HFFc6 (cell line): ENCODE results near the gene EIF5B. TPM values are rescaled to one million over a fixed set of nuclear protein-coding genes. Genes with fewer than 3 reads are reported as not detected.

Experiments used
- DNase-seq: peaks from one replicate; pipeline ENCODE4 v3.0.0-alpha.2; 2018
- H3K27ac Mint-ChIP-seq: 2 replicates; pipeline ENCODE4 v1.8.0; 2020; ENCODE audit warnings: mild to moderate bottlenecking, mixed read lengths
- H3K27me3 Mint-ChIP-seq: 2 replicates; pipeline ENCODE4 v1.8.0; 2021; ENCODE audit warnings: mild to moderate bottlenecking, moderate library complexity, mixed read lengths; ENCODE audit not compliant: insufficient read depth
- H3K36me3 Mint-ChIP-seq: 2 replicates; pipeline ENCODE4 v1.8.0; 2021; ENCODE audit warnings: low read depth, mixed read lengths
- H3K4me1 Mint-ChIP-seq: 2 replicates; pipeline ENCODE4 v1.8.0; 2020; ENCODE audit warnings: low read depth, mixed read lengths
- H3K4me3 Mint-ChIP-seq: 2 replicates; pipeline ENCODE4 v1.8.0; 2020; ENCODE audit warnings: mild to moderate bottlenecking, moderate library complexity, mixed read lengths
- H3K9me3 Mint-ChIP-seq: 2 replicates; pipeline ENCODE4 v1.8.0; 2020; ENCODE audit warnings: mild to moderate bottlenecking, mixed read lengths
- CTCF ChIP-seq: fragments of 200-600 bp; sonication (generic); IDR thresholded peaks from 2 replicates; pipeline ENCODE4 v1.5.0; 2021; ENCODE audit warnings: antibody characterized with exemption, mild to moderate bottlenecking
- total RNA-seq, 6 experiments: library from RNA; stranded (reverse); fragmentation: NEBNext Ultra II Directional; extraction: Animal tissue kit (Norgen Biotek cat#: 25700); gene quantifications; 2 replicates in 1 of 6; 3 replicates in 5 of 6; pipeline ENCODE4 v1.2.3, GENCODE V29; 2021

The EIF5B gene
- total RNA-seq, 6 experiments from 2014 or later, result 43.9 to 51.1 (median 47.8) TPM

DNA sequence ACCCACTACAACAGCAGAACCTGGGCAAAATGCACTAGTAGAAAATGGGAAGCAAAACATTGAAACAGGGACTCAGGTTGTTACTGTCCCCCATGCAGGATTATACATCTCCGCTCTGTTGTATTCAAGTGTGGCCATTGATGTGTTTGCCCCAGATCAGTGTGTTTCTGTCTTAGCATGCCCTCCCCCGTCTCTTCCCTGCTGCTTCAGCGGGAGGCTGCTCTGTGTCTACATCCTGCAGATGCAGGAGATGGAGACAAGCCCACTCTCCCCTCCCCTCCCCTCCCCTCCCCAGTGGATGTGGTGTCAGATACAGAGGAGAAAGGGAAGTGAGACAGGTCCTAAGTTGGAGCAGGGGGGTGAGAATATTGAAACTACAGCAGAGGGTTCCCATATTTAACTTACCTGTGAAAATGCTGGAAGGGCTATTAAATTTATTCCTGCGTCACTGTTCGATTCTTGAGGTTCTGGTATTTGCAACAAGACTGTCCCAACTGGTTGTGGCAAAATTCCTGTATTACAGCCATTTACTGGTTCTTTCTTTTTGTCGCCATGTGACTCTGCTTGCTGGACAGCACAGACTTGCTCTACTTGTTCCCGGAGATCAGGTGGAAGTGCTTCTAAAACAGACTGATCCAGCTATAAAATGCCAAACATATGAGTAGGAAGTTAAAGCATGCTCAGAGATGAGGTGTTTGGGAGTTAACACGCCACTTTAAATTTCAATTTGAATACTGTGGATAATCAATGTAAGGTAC, 67.0 kb downstream of the EIF5B start:
- Mint-ChIP-seq H3K27me3 (peaks cover 1% of the 10 kb centered on the region; the same call in 1 of the 2 replicates), H3K9me3 (no peaks in the 10 kb centered on the region), H3K4me3 (0 out of 2 replicates have a peak overlapping the region, but pooled peaks have one; percentile 14), H3K27ac (peak overlapping the region; percentile 49), H3K36me3 (peaks cover 39% of the 10 kb centered on the region), H3K4me1 (peaks cover 35% of the 10 kb centered on the region)
- TF ChIP-seq CTCF, result no peak
- no peak for DNase-seq

- Mint-ChIP-seq H3K4me3 (no peak overlapping the region; the same call in 1 of the 2 replicates), H3K9me3 (no peaks in the 10 kb centered on the region)
Measured at GRCh38 chr2:99404797-99405669, 67.8 kb downstream of the EIF5B start.

GRCh38 chr2:99406137-99406536, 68.9 kb downstream of the EIF5B start:
- Mint-ChIP-seq H3K27me3 (peaks cover 1% of the 10 kb centered on the region; the same call in 1 of the 2 replicates), H3K9me3 (no peaks in the 10 kb centered on the region), H3K4me3 (no peak overlapping the region), H3K36me3 (peaks cover 38% of the 10 kb centered on the region), H3K27ac (no peak overlapping the region), H3K4me1 (peaks cover 25% of the 10 kb centered on the region)
- TF ChIP-seq CTCF, result no peak
- DNase-seq, result no peak

More at GRCh38 chr2:99404797-99405669, 67.8 kb downstream of the EIF5B start:
- peaks cover 33% of the 10 kb centered on the region for H3K36me3 Mint-ChIP-seq
- no peak for TF ChIP-seq CTCF
- peaks cover 1% of the 10 kb centered on the region; the same call in 1 of the 2 replicates for H3K27me3 Mint-ChIP-seq
- peak overlapping the region; percentile 49; the same call in 1 of the 2 replicates for H3K27ac Mint-ChIP-seq
- peaks cover 27% of the 10 kb centered on the region for H3K4me1 Mint-ChIP-seq
- no peak for DNase-seq

- no peaks in the 10 kb centered on the region for H3K27me3 Mint-ChIP-seq
- H3K27ac Mint-ChIP-seq, result no peak overlapping the region
- no peaks in the 10 kb centered on the region for H3K4me1 Mint-ChIP-seq
- no peak for TF ChIP-seq CTCF
- peaks cover 30% of the 10 kb centered on the region for H3K36me3 Mint-ChIP-seq
- H3K4me3 Mint-ChIP-seq, result no peak overlapping the region
- H3K9me3 Mint-ChIP-seq, result no peaks in the 10 kb centered on the region
- no peak for DNase-seq
Measured at GRCh38 chr2:99410276-99410675, 73.1 kb downstream of the EIF5B start.

DNA sequence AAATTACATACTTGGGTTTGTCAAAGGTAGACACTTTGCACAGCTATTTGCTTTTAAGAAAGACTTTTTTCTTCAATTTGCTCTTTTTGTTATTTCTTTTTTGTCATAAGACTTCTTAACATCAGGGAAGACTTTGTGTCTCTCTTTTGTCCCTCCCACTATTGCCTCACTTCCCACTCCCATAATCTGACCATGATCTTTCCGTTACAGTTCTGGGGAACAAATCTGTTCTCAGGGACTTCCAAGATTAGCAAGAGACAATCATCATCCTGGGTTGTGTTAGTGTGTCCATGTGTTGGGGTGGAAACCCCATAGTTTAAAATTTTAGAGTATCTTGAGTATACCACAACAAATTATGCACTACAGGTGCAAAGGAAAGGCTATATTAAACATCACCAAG, 77.4 kb downstream of the EIF5B start:
- Mint-ChIP-seq H3K27me3 (peaks cover 3% of the 10 kb centered on the region; the same call in 1 of the 2 replicates), H3K4me1 (peaks cover 4% of the 10 kb centered on the region), H3K9me3 (no peaks in the 10 kb centered on the region), H3K36me3 (peaks cover 51% of the 10 kb centered on the region), H3K4me3 (no peak overlapping the region), H3K27ac (no peak overlapping the region)
- DNase-seq, result no peak
- TF ChIP-seq CTCF, result no peak
